GM18498 (cell line): ENCODE data around the gene PARP9.
A peak's percentile ranks its signal among the peaks of the same experiment; 100 is the strongest.
"Not testable (repeated sequence)": the region's sequence is repeated elsewhere in the genome, so short reads cannot be mapped to it uniquely, and the experiment has no call there.

ENCODE experiments used
- ATAC-seq: cut with Tn5 transposase; IDR thresholded peaks from one replicate; pipeline ENCODE4 v1.9.1; 2021; ENCODE audit warnings: mild to moderate bottlenecking, moderate library complexity; ENCODE audit not compliant: unreplicated experiment

The PARP9 gene

GRCh38 chr3:122523317-122523716 lies 40.8 kb downstream of the PARP9 start:
- no peak for ATAC-seq

DNA sequence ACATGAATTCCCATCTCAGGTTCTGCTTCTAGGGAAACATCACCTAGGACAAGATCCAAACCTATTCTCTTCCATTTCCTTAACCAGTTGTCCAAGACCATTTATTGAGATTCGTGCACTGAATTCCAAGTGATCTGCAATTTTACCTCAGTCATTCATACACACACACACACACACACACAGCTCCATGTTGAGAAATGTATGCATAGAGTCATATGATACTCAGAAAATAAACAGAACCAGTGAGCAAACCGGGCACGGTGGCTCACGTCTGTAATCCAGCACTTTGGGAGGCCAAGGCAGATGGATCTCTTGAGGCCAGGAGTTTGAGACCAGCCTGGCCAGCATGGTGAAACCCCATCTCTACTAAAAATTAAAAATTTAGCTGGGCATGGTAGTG lies 43.2 kb downstream of the PARP9 start:
- no peak for ATAC-seq

- no peak for ATAC-seq
Observed at GRCh38 chr3:122519693-122520092, 44.4 kb downstream of the PARP9 start.

DNA sequence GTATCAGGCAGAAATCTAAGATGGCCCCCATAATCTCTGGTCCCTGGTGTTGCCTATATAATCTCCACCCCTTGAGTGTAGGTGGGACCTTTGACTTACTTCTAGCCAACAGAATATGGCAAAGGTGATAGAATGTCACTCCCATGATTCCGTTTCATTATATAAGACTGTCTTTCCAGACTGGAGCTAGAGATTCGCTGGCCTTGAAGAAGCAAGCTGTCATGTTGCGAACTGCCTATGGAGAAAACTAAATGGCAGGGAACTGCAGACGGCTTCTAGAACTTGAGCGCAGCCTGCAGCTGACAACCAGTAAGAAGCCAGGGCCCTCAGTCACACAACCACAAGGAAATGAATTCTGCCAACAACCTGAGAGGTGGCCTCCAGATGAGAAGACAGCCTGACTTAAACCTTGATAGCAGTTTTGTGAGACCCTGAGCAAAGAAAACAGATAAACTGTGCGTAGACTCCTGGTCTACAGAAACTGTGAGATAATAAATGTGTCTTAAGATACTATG lies 47.2 kb downstream of the PARP9 start:
- ATAC-seq: no peak

- ATAC-seq: no peak
Observed at GRCh38 chr3:122515870-122516269, 48.2 kb downstream of the PARP9 start.

DNA sequence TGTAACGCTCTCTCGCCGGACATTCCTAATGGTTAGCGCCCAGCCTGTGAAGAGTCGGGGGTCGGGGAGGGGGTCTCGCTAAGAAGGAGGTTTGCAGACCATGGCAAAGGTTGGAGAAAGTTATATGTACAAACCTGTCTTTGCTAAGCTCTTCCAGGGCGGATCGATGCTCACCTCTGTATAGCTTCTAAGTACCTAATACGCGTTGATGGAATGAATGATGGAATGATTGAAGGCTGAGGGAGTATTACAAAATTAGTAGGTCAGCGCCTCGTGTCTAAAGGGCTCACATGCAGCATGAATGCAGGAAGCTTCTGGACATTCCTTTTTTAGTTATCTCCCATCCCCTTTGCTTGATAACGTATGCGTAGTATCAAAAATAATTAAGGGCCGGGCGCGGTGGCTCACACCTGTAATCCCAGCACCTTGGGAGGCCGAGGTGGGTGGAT lies 49.1 kb downstream of the PARP9 start:
- ATAC-seq: no peak

- peak; percentile 89 for ATAC-seq
Observed at GRCh38 chr3:122514123-122515019, 49.7 kb downstream of the PARP9 start, which contains the start of gene KPNA1. Gene KPNA1 (minus strand): TSS chr3:122514939. CDS start chr3:122496565, 18,374 bp downstream.

GRCh38 chr3:122513386-122514122 lies 50.5 kb downstream of the PARP9 start:
- no peak for ATAC-seq

- ATAC-seq: no peak
Observed at GRCh38 chr3:122512284-122512683, 51.8 kb downstream of the PARP9 start.

DNA sequence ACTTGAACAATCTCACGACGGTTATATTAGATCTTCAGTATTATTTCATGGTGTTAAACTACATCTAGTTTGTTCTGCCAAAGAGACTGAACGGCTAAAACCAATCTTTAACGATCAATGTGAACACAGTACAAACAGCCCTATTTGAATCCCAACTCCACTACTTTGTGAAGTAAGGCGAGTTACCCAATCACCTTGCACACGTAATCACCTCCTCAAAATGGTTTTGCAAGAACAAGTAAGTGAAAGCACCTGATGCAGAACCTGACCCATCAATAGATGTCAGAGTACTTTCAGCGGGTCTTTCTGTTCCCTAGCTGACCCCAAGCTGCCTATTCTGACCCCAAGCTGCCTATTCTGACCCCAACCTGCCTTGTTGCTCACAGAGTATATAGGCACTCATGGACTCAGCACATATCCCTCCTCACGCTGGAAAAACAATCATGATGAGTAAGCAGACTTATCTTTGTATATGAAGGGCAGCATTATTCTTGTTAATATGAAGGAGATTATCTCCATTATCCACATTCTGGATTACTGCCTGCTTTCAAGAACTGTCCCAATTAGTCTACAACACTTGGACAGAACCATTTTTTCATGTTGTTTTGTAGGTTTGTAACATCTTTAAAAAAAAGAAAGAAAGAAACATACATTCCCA lies 53.1 kb downstream of the PARP9 start:
- ATAC-seq: no peak

DNA sequence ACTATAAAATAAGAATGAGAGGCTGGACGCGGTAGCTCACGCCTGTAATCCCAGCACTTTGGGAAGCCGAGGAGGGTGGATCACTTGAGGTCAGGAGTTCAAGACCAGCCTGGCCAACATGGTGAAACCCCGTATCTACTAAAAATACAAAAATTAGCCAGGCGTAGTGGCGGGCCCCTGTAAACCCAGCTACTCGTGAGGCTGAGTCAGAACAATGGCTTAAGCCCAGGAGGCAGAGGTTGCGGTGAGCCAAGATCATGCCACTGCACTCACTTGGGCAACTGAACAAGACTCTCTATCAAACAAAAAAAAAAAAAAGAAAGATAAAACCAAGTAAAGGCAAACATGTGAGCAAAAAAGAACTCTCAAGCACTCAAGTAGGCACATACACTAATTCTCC lies 55.2 kb downstream of the PARP9 start:
- peak; percentile 40 for ATAC-seq

DNA sequence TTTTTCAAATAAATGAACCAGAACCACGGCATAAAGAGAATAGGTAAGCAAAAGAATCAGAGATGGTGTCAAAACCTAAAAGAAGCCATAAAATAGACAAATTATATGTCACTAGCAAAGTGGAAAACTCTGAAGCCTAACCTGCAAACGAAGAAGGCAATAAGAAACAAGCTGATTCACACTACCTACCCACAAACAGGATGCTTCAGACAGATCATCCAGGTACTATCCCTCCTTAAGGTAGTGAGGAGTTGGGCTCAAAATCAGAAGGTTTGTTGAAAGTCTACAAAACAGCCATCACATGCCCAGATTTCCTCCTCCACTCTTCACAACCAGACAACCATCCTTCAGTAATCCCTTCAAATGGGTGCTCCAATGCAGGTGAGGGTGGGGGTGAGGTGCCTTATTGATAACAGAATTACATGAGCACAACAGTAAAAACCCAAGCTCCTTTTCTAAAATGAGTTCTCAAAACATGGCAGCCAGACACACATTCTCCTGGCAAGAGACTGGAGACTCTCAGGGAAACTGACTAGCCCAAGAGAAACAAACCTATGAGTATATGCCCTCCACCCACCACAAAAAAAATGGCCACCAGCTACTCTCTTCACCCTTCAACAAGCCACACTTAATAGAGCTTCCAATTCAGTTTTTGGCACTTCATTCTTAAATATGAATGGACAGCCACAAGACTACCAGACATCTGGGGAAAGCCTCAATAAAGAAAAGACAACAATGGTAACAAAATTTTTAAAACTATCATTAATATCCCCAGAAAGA lies 55.8 kb downstream of the PARP9 start:
- no peak for ATAC-seq

DNA sequence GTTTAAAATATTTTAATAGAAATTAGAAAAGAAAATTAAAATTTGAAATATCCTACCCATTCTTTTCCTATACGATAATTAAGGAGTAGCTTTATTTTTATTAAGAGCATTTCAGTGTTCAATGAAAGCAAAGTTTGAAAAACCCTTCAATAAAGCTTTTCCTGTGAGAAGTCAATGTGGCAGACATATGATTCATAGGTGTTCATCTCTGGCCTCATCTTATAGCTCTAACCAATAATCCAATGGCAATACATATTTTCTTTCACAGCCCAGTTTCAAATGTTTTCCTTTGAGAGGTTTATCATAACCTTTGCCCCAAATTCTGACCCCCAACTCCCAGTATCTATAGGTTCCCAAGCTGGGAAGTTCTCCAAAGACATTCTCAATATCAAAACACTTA lies 57.6 kb downstream of the PARP9 start:
- no peak for ATAC-seq

- ATAC-seq: no peak
Observed at GRCh38 chr3:122505676-122506075, 58.4 kb downstream of the PARP9 start.

DNA sequence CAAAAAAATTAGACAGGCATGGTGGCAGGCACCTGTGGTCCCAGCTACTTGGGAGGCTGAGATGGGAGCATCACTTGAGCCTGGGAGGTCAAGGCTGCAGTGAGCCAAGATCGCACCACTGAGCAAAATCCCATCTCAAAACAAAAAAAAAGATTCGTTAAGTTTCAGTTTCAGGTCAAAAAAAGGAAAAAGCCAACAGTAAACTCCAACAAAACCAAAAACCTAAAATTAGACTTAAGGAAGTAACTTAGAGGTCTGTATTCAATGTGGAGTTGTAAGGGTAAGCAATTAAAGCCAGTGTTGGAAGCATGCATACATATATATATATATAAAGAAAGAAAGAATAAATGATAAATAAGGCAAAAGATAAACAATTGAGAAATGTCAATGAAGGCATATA lies 61.2 kb downstream of the PARP9 start:
- no peak for ATAC-seq

DNA sequence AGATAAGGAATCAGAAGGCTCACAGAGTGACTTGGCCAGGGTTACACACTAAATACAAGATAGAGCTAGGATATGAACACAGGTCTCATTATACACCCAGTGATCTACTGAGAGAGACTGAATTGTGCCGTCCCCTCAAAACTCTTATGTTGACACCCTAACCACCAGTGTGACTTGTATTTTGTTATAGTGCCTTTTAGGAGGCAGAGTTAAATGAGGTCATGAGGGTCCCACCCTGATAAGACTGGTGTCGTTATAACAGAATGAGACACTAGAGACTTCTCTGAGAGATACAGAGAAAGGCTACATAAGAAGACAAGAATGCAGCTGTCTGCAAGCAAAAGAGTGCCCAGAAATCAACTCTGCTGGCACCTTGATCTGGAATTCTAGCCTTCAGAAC lies 62.0 kb downstream of the PARP9 start:
- ATAC-seq: no peak

DNA sequence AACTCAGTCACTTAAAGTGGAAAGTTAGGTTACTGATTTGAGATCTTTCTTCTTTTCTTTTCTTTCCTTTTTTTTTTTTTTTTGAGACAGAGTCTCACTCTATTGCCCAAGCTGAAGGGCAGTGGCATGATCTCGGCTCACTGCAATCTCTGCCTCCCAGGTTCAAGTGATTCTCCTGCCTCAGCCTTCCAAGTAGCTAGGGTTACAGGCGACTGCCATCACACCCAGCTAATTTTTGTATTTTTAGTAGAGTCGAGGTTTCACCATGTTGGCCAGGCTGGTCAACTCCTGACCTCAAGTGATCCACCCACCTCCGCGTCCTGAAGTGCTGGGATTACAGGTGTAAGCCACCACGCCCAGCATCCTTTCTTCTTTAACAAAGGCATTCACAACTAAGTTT lies 63.1 kb downstream of the PARP9 start:
- not testable (repeated sequence) for ATAC-seq

GRCh38 chr3:122498152-122498551 lies 65.9 kb downstream of the PARP9 start:
- ATAC-seq: no peak

- peak; percentile 94 for ATAC-seq
Observed at GRCh38 chr3:122497425-122497824, 66.7 kb downstream of the PARP9 start.

- no peak for ATAC-seq
Observed at GRCh38 chr3:122496508-122496907, 67.6 kb downstream of the PARP9 start.
